Brain microvascular endothelial cell (primary cell): ENCODE results near the gene SLC19A1.

Source experiments
- DNase-seq: peaks from one replicate; pipeline ENCODE4 v3.0.0-alpha.2; 2020
- H3K27ac ChIP-seq: fragments of 250-450 bp; sonication (Bioruptor Pico); 2 replicates; pipeline ENCODE4 v1.5.1; 2020; ENCODE audit warnings: mild to moderate bottlenecking, moderate library complexity
- H3K27me3 ChIP-seq: fragments of 250-450 bp; sonication (Bioruptor Pico); replicated peaks from 2 replicates; pipeline ENCODE4 v1.5.1; 2020; ENCODE audit warnings: mild to moderate bottlenecking
- H3K36me3 ChIP-seq: fragments of 250-450 bp; sonication (Bioruptor Pico); replicated peaks from 2 replicates; pipeline ENCODE4 v1.5.1; 2020; ENCODE audit warnings: mild to moderate bottlenecking
- H3K4me3 ChIP-seq: 2 replicates; pipeline ENCODE4 v1.5.1; 2011; ENCODE audit warnings: low read depth, mild to moderate bottlenecking, control low read depth, low read length, moderate library complexity
- CTCF ChIP-seq: IDR thresholded peaks from 2 replicates; pipeline ENCODE4 v1.5.1; 2011; ENCODE audit warnings: low read depth, mild to moderate bottlenecking, moderate library complexity, low read length, control low read depth, inconsistent platforms; ENCODE audit errors: missing control alignments
- in situ Hi-C: cut with HindIII; loops from 2 replicates; pipeline ENCODE4 v1.10.0; 2017; ENCODE audit warnings: low sequenced_read_pairs, low pct_ligation_motif_present

Gene SLC19A1

GRCh38 chr21:45452696-45453307 is 89.4 kb downstream of the SLC19A1 start:
- Histone ChIP-seq H3K4me3 (no peak overlapping the region), H3K36me3 (peaks cover 10% of the 10 kb centered on the region), H3K27ac (no peak overlapping the region), H3K27me3 (no peaks in the 10 kb centered on the region)
- no peak for DNase-seq
- in situ Hi-C loops: no loop called here
- no peak for TF ChIP-seq CTCF

GRCh38 chr21:45451771-45452182 is 90.5 kb downstream of the SLC19A1 start:
- DNase-seq: no peak

GRCh38 chr21:45451091-45451740 is 91.0 kb downstream of the SLC19A1 start:
- TF ChIP-seq CTCF: no peak
- Histone ChIP-seq H3K27ac (no peak overlapping the region), H3K4me3 (no peak overlapping the region), H3K27me3 (no peaks in the 10 kb centered on the region), H3K36me3 (peaks cover 9% of the 10 kb centered on the region)
- no peak for DNase-seq
- in situ Hi-C loops: no loop called here

More at GRCh38 chr21:45451771-45452182, 90.5 kb downstream of the SLC19A1 start:
- no peak for TF ChIP-seq CTCF
- peaks cover 10% of the 10 kb centered on the region for H3K36me3 ChIP-seq
- H3K27ac ChIP-seq: no peak overlapping the region
- no peaks in the 10 kb centered on the region for H3K27me3 ChIP-seq
- H3K4me3 ChIP-seq: no peak overlapping the region
- in situ Hi-C loops: no loop called here

GRCh38 chr21:45450423-45451090 is 91.7 kb downstream of the SLC19A1 start:
- Histone ChIP-seq H3K27ac (no peak overlapping the region), H3K36me3 (peaks cover 9% of the 10 kb centered on the region), H3K27me3 (no peaks in the 10 kb centered on the region), H3K4me3 (no peak overlapping the region)
- no peak for TF ChIP-seq CTCF
- DNase-seq: no peak
- in situ Hi-C loops: no loop called here

- TF ChIP-seq CTCF: no peak
- DNase-seq: no peak
- H3K27me3 ChIP-seq: no peaks in the 10 kb centered on the region
- in situ Hi-C loops: no loop called here
- no peak overlapping the region for H3K27ac ChIP-seq
- H3K4me3 ChIP-seq: no peak overlapping the region
- peaks cover 9% of the 10 kb centered on the region for H3K36me3 ChIP-seq
These were observed 92.4 kb downstream of the SLC19A1 start for GRCh38 chr21:45449658-45450422.
